Measurements from ENCODE around the gene FAIM2.

GRCh38 chr12:49881415-49882247 lies 22.1 kb downstream of the FAIM2 start:
- TF ChIP-seq, protein P1, sequence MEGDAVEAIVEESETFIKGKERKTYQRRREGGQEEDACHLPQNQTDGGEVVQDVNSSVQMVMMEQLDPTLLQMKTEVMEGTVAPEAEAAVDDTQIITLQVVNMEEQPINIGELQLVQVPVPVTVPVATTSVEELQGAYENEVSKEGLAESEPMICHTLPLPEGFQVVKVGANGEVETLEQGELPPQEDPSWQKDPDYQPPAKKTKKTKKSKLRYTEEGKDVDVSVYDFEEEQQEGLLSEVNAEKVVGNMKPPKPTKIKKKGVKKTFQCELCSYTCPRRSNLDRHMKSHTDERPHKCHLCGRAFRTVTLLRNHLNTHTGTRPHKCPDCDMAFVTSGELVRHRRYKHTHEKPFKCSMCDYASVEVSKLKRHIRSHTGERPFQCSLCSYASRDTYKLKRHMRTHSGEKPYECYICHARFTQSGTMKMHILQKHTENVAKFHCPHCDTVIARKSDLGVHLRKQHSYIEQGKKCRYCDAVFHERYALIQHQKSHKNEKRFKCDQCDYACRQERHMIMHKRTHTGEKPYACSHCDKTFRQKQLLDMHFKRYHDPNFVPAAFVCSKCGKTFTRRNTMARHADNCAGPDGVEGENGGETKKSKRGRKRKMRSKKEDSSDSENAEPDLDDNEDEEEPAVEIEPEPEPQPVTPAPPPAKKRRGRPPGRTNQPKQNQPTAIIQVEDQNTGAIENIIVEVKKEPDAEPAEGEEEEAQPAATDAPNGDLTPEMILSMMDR (IDR thresholded peaks at IDR 0.05; ENCODE audit: insufficient read depth, low read length), result no peak
- TF ChIP-seq SPI1 (IDR thresholded peaks at IDR 0.05; ENCODE audit: borderline replicate concordance, low read depth), result no peak
